ENCODE data around the gene HPN. TPM values are rescaled to one million over a fixed set of nuclear protein-coding genes. Genes with fewer than 3 reads are reported as not detected.

The HPN gene
- total RNA-seq, 1 experiment from 2014 or later = 10.6 TPM

DNA sequence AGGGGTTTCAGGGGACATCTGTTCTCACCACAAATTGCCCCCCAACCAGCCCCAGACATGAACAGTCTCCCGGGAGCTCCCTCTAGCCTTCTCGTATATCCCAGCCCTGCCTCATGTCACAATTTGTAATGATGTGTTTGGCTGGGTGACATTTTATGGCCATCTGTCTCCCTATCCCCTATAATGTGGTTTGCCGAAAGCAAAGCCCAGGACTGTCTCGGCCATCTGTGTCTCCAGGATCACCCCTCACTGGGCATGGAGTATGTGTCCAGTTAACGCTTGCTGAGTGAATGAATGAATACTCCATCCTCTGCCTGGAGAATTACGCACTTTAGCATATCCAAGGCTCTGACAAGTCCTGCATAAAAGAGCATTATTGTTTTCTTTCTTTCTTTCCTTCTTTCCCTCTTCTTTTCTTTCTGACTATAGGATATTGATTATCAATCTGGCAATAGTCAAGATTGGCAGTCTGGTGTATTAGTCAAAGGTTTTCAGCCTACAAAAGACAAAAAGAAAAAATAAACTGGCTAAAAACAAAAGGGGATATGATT lies 15.1 kb downstream of the HPN start:
- H2BK20ac ChIP-seq (ENCODE audit: low read depth, low read length, poor library complexity, severe bottlenecking) = no peak overlapping the region
- Mint-ChIP-seq H3K27me3 (ENCODE audit: low read depth) (peaks cover 7% of the 10 kb centered on the region), H3K9me3 (no peaks in the 10 kb centered on the region), H3K4me1 (peaks cover 20 to 29% of the 10 kb centered on the region in 2 experiments), H3K4me3 (no peak overlapping the region; a peak in 1 of 5 replicates), H3K36me3 (ENCODE audit: insufficient read depth in 1 of 3, low read depth in 3 of 3) (peaks cover 0 to 5% (median 4%) of the 10 kb centered on the region in 3 experiments; a peak in 3 of 7 replicates), H3K27ac (peak overlapping the region; percentile 79 to 96 (median 92); a peak in 4 of 7 replicates)
- H2AFZ ChIP-seq (ENCODE audit: low read length) = no peak overlapping the region
- H3K79me2 ChIP-seq (ENCODE audit: insufficient read depth, low read length) = no peaks in the 10 kb centered on the region
- no peak overlapping the region for H2AK5ac ChIP-seq (ENCODE audit: insufficient read length, low read length)
- H2BK12ac ChIP-seq (ENCODE audit: insufficient read length, low read depth, low read length) = no peak overlapping the region
- no peak overlapping the region for H3K23ac ChIP-seq (ENCODE audit: insufficient read length, low read depth, low read length)
- no peak for DNase-seq
- no peak overlapping the region for H2BK120ac ChIP-seq (ENCODE audit: low read depth, low read length, poor library complexity, severe bottlenecking)
- H4K20me1 ChIP-seq (ENCODE audit: control insufficient read depth, insufficient read depth, insufficient read length) = no peaks in the 10 kb centered on the region
- H4K91ac ChIP-seq (ENCODE audit: insufficient read length, low read depth, low read length) = no peak overlapping the region
- H4K5ac ChIP-seq (ENCODE audit: insufficient read length, low read depth, low read length) = no peak overlapping the region
- H3K4me2 ChIP-seq (ENCODE audit: insufficient read depth, insufficient read length, low read length) = no peak overlapping the region
- no peak overlapping the region for H3T11ph ChIP-seq (ENCODE audit: low read length)
- no peak overlapping the region for H2BK5ac ChIP-seq (ENCODE audit: insufficient read length, low read length)
- no peak overlapping the region for H3K27ac ChIP-seq (ENCODE audit: insufficient read length, low read depth, low read length)
- H4K8ac ChIP-seq (replicated peaks; ENCODE audit: insufficient read length, low read depth, low read length) = no peak overlapping the region
- TF ChIP-seq, protein P1, sequence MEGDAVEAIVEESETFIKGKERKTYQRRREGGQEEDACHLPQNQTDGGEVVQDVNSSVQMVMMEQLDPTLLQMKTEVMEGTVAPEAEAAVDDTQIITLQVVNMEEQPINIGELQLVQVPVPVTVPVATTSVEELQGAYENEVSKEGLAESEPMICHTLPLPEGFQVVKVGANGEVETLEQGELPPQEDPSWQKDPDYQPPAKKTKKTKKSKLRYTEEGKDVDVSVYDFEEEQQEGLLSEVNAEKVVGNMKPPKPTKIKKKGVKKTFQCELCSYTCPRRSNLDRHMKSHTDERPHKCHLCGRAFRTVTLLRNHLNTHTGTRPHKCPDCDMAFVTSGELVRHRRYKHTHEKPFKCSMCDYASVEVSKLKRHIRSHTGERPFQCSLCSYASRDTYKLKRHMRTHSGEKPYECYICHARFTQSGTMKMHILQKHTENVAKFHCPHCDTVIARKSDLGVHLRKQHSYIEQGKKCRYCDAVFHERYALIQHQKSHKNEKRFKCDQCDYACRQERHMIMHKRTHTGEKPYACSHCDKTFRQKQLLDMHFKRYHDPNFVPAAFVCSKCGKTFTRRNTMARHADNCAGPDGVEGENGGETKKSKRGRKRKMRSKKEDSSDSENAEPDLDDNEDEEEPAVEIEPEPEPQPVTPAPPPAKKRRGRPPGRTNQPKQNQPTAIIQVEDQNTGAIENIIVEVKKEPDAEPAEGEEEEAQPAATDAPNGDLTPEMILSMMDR (conservative IDR thresholded peaks at IDR 0.05) = no peak
- H3K14ac ChIP-seq (ENCODE audit: insufficient read depth, low read length) = no peak overlapping the region
- no peaks in the 10 kb centered on the region for H3K79me1 ChIP-seq (ENCODE audit: insufficient read depth, low read depth, low read length, poor library complexity, severe bottlenecking)
- H3K18ac ChIP-seq (ENCODE audit: insufficient read length, low read depth, low read length) = no peak overlapping the region
- no peak overlapping the region for H3K9ac ChIP-seq (ENCODE audit: extremely low read depth, insufficient read length, low read length)
- no peaks in the 10 kb centered on the region for H3K23me2 ChIP-seq (ENCODE audit: insufficient read length, low read depth, low read length, poor library complexity, severe bottlenecking)
- no peaks in the 10 kb centered on the region for H3K27me3 ChIP-seq (ENCODE audit: insufficient read depth, low read length)
- no peaks in the 10 kb centered on the region for H3K4me1 ChIP-seq (ENCODE audit: insufficient read depth, low read length)
- WGBS (ENCODE audit: extremely low coverage, insufficient read length, low lambda C conversion rate) = no CpG with 5 or more reads among the region's 6 CpGs
- no peaks in the 10 kb centered on the region for H3K9me3 ChIP-seq (ENCODE audit: control insufficient read depth, low read depth, low read length)
- no peak overlapping the region for H2BK15ac ChIP-seq (ENCODE audit: low read depth, low read length)
- H3K56ac ChIP-seq (ENCODE audit: insufficient read length, low read depth, low read length) = no peak overlapping the region
- no peak overlapping the region for H3K4ac ChIP-seq (ENCODE audit: low read depth, low read length)

Data from H9 (cell line).